Measurements from ENCODE around the gene NHERF2.

Gene NHERF2

DNA sequence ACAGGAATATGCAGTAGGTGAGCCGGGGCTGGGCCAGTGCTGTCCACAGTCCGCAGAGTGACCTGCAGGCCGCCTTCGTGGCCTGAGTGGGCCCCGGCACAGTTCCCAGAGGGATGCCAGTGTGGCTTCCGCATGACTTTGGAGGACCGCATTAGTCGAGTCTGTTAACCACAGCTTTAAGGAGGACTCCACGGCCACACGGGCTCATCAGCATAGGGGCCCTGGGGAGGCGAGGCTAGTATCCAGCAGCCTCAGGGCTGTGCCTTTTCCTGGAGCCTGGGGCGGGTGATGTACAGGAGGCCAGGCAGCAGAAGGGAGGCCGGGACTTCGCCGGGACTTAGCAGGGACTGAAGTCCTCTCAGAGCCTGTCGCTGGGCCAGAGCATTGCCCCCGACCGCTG is 34.3 kb downstream of the NHERF2 start:
- no peak for DNase-seq (ENCODE audit: low read depth, low spot score)

DNA sequence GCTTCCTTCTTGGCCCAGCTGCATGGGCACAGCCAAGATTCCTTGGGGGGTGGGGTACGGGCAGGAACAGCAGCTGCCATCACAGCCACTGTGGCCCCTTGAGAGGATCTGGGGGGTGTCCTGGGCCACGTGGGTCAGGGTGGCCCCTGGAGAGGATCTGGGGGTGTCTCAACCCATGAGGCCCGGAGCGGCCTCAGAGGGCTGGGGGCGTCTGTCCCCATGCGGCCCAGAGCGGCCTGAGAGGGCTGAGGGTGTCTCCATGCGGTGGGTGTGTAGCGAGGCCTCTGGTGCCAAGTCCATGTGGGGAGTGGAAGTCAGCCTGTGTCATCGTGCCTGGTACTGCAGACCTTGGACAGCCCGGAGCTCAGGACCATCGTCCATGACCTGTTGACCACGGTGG is 34.8 kb downstream of the NHERF2 start:
- no peak for DNase-seq (ENCODE audit: low read depth, low spot score)

DNA sequence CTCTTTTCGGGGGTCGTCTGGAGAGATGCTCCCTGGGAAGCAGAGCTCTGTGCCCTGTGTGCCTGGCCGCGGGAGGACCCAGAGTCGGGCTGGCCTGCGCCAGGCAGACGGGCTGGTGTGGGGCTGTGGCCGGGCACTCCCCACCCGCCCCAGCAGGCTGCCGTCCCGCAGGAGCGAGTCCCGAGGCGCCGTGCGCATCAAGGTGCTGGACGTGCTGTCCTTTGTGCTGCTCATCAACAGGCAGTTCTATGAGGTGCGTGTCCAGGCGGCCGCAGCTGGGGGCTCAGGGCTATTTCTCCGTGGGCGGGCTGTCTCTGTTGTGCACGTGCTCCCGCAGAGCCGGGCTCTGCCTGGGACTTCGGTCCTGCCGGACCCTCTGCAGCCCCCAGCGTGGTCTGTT is 36.1 kb downstream of the NHERF2 start:
- no peak for DNase-seq (ENCODE audit: low read depth, low spot score)

DNA sequence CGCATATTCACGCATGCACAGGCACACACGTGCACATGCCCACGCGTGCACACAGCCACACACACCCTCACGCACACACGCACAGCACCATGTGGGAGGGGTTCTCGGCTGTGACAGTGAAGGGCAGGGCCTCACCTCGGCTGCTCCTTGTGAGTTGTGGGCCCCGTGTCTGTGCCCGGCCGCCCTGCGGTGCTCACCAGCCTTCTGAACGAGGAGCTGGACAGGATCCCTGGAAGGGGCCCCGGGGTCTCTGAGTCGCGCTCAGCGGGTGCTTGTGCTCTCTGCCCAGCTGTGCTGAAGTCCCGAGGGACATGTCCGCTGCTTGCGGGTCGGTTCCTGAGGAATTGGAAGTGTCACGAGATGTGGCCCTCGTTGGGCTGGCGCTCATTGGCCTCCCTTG is 37.2 kb downstream of the NHERF2 start:
- no peak for DNase-seq (ENCODE audit: low read depth, low spot score)

DNA sequence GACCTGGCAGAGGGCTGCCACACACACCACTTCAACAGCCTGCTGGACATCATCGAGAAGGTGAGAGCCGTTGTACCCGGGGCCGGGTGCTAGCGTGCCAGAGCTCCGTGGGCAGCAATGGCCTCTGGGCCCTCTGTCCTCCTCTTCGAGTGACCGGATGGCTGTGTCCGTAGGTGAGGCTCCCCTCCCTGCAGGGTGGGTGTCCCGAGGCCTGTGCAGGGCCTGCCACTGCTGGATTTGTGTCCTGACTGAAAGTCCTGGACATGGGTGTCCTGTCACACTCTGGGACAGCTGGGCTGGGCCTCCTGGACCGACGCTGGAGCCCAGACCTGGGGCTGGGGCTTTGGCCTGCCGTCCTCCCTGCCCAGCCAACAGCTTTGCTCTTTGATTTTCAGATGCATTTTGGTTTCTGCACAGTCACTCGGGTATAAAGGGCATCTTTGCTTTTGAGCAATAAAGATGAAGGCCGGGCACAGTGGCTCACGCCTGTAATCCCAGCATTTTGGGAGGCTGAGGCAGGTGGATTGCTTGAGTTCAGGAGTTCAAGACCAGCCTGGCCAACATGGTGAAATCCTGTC is 37.8 kb downstream of the NHERF2 start:
- DNase-seq (ENCODE audit: low read depth, low spot score), result no peak

DNA sequence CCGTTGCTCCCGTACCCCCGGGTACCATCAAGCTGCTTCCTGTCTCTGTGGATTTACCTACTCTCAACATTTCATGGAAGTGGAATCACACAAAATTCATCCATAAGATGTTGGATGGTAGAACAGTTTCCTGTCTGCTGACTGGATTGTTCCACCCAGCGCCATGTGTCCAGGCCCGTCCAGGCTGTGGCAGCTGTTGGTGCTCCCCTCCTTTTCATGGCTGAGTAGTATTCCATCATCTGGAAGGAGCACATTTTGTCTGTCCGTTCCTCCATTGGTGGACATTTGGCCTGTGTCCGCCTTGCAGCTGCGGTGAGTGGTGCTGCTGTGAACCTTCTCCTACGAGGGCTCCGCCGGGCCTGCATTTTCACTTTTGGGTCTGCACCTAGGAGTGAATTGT is 39.4 kb downstream of the NHERF2 start:
- DNase-seq (ENCODE audit: low read depth, low spot score), result no peak

DNA sequence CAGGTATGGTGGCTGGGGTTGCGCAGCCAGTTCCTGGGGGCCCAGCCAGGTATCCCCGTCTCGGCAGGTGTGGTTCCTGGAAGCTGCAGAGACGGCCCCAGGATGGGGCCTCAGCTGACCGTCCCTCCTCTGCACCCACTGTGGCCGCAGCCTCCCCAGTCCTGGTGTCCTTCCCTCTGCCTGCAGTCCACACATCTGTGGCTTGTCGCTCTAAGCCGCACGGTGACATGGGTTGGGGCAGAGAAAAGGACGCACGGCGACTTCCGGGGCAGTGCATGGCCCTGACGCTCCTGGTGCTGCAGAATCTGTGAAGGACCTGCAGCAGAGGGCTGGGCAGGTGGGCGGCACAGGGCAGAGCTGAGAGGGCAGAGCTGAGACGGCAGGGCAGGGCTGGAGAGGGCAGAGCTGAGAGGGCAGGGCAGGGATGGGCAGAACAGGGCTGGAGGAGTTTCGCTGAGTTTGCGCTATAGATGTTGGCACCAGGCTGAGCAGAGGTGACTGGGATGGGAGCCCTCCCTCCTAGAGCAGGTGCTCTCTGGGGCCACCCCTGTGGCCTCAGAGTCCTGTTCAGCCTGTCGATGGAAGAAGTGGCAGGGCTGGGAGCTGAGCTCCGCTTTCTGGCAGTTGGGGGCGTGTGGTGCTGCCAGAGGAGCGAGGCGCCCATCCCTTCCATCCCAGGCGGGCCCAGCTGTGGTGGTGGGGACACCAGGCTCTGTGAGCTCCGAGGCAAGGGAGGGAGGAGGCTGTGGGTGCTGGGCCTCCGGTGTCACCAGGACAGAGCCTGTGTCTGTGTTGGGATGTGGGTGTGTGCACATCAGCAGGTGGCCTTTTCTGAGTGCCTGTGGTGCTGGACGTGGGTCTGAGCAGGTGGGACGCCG is 44.1 kb downstream of the NHERF2 start:
- no peak for DNase-seq (ENCODE audit: low read depth, low spot score)

DNA sequence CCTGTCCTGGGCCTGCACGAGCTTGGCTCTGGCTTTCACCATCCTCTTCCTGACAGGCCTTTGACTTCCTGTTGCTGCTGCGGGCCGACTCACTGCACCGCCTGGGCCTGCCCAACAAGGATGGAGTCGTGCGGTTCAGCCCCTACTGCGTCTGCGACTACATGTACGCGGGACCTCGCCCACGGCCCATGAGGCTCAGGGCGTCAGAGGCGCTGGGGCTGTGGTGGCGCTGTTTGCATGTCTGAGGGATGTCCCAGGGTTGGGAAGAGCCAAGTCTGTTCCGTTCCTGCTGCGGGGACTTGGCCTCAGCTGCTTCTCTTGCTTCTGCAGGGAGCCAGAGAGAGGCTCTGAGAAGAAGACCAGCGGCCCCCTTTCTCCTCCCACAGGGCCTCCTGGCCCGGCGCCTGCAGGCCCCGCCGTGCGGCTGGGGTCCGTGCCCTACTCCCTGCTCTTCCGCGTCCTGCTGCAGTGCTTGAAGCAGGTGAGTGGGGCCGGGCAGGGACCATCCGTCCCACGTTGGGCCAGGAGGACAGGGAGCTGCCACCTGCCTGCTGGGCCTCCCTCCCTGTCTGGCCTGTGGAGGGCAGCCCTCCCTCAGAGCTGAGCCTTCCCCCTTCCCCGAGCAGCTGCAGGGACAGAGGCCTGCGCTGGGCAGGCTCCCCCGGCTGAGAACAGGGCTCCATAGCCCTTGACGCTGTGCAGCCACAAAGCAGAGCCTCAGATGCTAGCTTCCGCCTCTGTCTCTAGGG is 44.9 kb downstream of the NHERF2 start:
- DNase-seq (ENCODE audit: low read depth, low spot score), result no peak

DNA sequence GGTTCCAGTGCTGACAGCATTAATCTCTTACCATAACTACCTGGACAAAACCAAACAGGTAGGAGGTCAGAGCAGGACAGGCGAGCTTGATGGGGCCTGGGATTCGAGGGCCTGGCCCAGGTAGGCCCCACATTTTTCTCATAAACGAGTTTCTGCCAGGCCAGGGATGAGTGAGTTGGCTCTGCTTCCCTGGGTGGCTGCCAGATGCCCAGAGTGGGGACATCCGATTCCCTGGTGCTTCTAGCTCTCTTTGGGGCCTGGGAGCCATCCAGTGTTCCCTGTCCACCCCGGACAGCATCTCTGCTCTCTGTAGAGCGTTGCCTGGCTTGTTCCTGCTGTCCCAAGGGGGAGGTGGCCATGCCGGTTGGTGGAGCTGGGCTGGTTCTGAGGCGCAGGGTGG is 46.2 kb downstream of the NHERF2 start:
- DNase-seq (ENCODE audit: low read depth, low spot score), result no peak

DNA sequence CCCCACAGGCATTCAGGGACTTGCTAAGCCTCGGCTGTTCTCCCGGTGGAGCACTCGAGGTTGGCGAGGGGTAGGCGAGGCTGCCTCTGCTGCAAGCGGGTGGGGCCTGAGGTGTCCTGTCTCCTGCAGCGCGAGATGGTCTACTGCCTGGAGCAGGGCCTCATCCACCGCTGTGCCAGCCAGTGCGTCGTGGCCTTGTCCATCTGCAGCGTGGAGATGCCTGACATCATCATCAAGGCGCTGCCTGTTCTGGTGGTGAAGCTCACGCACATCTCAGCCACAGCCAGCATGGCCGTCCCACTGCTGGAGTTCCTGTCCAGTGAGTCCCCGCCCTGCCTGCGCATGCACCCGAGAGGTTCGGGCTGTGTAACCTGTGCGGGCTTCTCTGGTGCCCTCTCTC is 47.4 kb downstream of the NHERF2 start:
- no peak for DNase-seq (ENCODE audit: low read depth, low spot score)

DNA sequence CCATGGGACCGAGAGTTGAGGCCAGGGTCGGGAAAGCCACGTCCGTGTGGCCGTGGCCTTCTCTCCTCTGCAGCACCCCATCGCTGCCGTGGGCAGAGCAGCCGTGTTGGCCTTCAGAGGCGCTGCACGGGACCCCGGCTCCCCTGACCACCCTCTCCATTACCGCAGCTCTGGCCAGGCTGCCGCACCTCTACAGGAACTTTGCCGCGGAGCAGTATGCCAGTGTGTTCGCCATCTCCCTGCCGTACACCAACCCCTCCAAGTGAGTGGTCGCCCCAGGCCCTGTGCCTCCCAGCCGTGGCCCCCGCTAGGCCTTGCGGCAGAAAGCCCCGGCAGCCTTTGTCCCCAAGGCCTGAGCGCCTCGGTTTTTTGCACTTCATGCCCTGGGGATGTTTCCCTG is 48.9 kb downstream of the NHERF2 start:
- no peak for DNase-seq (ENCODE audit: low read depth, low spot score)

DNA sequence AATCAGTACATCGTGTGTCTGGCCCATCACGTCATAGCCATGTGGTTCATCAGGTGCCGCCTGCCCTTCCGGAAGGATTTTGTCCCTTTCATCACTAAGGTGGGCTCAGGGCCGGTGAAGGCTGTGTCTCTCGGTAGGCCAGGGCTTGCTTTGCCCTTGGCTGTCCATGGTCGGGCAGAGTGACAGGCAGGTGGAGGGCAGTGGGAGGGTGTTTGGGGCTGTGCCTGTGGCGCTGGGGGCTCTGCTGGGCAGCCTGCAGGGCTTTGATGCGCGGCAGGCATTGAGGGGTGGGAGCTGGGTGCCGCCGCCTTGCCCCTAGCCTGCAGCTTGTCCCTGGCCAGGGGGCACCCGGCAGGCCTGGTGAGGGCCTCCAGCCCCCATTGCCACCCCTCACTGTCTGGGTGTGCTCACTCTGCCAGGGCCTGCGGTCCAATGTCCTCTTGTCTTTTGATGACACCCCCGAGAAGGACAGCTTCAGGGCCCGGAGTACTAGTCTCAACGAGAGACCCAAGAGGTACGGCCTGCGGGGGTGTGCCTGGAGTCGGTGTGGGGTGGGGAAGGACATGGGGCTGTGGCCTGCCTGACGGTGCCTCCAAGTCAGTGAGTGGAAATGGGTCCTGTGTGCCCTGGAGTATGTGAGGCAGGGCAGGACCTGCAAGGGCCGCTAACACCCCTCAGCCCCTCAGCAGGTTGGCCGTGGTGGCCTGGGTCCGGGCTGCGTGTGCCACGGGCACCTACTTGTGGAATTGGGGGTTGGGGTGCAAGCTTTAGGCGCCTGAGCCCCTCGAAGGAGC is 49.6 kb downstream of the NHERF2 start:
- DNase-seq (ENCODE audit: low read depth, low spot score), result no peak

DNA sequence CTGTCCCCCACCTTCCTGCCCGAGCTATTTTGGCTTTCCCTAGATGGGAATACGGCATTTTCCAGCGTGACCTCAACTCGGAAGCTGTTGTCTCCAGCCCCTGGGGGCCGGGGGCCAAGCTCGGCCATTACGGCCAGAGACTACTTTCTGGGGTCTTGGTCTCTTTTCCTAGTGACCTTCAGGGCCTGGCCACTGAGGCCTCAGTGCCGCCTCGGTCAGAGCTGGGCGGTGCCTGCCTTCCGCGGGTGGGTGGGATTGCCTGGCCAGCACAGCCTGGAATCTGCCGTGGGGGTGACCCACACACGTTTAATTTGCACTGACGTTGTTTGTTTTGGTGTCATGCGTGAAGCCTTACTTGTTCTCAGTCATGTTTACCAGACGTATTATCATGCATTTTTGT is 50.3 kb downstream of the NHERF2 start:
- no peak for DNase-seq (ENCODE audit: low read depth, low spot score)

DNA sequence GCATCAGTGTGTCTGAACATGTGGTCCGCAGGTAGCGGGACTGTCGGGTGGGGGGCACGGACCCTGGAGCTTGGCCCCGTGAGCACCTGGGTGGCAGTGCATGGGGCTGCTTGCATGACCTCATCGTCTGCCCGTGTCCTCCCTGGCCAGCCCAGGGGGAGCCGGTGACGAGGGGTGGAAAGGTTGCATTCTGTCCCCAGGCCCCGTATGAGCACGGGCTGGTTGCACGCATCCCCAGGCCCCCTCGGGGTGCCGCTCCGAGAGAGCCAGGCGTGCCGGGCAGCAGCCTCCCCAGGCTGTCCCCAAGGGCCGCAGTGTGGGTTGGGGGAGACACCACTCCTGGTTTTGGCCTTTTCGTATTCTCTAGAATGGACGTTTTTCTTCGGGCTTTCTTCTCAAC is 51.0 kb downstream of the NHERF2 start:
- no peak for DNase-seq (ENCODE audit: low read depth, low spot score)

DNA sequence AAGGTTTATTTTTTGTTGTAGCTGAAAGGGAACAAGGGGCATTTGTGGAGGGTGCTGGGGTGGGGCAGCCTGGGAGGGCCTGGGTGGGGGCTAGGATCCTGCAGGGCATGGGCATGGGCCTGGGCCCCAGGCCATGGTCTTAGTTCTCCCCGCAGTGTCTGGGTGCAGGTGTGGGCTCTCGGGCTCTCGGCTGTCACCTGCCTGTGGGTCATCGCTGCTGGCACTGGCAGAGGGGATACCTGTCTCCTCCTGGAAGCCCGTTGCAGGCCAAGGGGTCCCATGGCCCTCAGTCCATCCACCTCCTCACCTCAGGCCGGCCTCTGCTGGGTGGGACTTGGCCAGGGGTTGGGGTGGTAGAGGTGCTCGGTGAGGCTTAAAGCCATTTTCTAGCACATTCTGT is 51.4 kb downstream of the NHERF2 start:
- no peak for DNase-seq (ENCODE audit: low read depth, low spot score)

DNA sequence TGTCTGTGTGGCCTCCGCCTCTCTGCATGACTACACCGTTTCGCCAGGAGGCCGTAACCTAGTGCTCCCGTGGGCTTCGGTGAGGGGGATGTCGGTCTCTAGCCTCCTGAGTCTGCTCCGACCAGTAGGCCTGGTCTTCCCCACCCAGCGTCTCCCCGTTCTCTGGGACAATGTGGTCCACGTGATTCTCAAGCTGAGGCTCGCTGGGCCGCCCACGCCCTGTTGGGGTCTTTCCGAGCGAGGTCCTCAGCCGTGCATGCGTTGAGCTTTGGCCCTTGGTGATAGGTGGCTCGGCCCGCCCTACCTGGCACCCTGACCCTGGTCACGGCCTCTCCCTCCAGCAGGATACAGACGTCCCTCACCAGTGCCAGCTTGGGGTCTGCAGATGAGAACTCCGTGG is 52.0 kb downstream of the NHERF2 start:
- DNase-seq (ENCODE audit: low read depth, low spot score), result no peak

DNA sequence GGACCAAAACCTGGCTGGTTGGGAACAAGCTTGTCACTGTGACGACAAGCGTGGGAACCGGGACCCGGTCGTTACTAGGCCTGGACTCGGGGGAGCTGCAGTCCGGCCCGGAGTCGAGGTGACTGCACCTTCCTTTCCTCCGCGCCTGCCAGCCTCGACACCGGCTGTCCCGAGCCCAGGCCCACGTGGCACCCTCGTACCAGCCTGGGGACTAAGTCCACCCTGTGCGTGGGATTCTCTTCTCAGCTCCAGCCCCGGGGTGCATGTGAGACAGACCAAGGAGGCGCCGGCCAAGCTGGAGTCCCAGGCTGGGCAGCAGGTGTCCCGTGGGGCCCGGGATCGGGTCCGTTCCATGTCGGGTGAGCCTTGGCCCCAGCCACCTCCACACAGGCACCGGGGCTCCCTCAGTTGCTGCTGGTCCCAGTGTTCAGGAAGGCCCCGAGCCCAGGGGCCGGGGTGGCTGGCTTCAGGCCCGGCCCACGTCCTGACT is 52.7 kb downstream of the NHERF2 start:
- no peak for DNase-seq (ENCODE audit: low read depth, low spot score)

DNA sequence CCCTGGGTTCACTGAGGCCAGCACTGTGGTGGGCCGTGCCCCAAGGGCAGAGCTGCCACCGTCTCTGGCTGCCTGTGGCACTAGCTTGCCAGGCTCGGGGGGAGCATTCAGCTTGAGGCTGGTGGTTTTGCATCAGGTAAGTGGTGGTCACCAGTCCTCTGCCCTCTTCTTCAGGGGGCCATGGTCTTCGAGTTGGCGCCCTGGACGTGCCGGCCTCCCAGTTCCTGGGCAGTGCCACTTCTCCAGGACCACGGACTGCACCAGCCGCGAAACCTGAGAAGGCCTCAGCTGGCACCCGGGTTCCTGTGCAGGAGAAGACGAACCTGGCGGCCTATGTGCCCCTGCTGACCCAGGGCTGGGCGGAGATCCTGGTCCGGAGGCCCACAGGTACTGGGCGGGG is 53.3 kb downstream of the NHERF2 start:
- DNase-seq (ENCODE audit: low read depth, low spot score), result no peak

DNA sequence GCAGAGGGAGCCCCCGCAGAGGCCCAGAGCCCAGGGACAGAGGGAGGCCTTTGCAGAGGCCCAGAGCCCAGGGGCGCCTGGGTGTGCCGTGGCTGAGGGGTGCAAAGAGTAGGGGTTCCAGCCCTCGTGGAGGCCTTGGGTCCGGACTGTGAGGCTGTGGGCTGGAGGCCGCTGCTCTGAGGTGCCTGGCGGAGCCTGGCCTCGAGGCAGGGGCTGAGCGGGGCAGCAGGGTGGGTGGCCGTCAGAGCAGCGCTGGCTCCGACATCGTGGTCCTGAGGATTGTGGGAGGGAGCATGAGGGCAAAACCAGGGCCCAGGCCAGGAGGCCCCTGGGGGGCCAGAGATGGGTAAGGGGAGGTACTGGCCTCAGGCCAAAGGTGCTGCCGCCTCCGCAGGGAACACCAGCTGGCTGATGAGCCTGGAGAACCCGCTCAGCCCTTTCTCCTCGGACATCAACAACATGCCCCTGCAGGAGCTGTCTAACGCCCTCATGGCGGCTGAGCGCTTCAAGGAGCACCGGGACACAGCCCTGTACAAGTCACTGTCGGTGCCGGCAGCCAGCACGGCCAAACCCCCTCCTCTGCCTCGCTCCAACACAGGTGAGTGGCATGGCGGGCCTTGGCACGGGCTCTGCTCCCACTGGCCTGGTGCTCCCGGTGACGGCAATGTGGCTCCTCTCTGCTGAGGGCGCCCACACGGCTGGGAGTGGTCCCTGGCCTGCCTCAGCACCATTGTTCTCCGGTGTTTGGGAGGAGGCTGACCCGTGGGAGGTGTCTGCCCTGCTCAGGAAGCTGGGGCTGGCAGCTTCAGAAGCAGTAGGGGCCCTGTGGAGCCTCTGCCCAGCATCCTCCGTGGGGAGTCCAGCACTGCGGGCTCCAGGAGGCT is 54.7 kb downstream of the NHERF2 start:
- DNase-seq (ENCODE audit: low read depth, low spot score), result no peak

DNA sequence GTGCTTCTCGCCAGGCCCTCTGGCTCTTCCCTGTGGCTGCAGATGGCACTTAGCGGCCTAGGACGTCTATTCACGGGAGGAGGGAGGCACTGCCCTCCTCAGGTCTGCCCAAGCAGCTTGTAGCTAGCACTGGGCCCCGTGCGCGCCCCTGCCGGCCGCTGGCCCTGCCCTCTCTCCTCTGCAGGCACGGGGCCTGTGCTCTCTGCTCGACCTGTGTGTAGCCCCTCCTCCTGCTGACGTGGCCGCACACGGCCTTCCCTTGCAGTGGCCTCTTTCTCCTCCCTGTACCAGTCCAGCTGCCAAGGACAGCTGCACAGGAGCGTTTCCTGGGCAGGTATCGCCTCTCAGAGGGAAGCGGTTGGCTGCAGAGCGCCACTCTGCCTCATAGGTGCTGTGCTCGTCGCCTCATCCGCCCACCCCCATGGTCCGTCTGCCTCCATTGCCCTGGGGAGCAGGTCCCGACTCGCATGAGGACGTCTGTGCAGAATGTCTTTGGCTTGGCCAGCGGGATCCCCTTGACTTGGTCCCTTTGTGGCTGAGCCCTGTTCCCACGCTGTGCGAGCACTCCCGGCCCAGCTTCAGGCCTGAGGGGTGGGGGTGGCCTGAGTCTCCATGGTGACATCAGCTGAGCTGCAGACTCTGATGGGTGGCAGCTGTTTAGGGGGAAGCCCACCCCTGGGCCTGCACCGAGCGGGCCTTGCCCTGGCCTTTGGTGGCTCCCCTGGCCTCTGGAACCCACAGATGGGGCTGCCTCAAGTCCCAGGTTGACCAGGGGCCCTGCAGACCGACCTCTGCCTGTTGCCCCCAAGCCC is 55.7 kb downstream of the NHERF2 start:
- no peak for DNase-seq (ENCODE audit: low read depth, low spot score)
